ENCODE measurements around the gene SRPX2. TPM values are rescaled to one million over a fixed set of nuclear protein-coding genes. Genes with fewer than 3 reads are reported as not detected.

The SRPX2 gene, protein sequence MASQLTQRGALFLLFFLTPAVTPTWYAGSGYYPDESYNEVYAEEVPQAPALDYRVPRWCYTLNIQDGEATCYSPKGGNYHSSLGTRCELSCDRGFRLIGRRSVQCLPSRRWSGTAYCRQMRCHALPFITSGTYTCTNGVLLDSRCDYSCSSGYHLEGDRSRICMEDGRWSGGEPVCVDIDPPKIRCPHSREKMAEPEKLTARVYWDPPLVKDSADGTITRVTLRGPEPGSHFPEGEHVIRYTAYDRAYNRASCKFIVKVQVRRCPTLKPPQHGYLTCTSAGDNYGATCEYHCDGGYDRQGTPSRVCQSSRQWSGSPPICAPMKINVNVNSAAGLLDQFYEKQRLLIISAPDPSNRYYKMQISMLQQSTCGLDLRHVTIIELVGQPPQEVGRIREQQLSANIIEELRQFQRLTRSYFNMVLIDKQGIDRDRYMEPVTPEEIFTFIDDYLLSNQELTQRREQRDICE
- 1.4 and 4.0 TPM in 2 replicates for total RNA-seq

DNA sequence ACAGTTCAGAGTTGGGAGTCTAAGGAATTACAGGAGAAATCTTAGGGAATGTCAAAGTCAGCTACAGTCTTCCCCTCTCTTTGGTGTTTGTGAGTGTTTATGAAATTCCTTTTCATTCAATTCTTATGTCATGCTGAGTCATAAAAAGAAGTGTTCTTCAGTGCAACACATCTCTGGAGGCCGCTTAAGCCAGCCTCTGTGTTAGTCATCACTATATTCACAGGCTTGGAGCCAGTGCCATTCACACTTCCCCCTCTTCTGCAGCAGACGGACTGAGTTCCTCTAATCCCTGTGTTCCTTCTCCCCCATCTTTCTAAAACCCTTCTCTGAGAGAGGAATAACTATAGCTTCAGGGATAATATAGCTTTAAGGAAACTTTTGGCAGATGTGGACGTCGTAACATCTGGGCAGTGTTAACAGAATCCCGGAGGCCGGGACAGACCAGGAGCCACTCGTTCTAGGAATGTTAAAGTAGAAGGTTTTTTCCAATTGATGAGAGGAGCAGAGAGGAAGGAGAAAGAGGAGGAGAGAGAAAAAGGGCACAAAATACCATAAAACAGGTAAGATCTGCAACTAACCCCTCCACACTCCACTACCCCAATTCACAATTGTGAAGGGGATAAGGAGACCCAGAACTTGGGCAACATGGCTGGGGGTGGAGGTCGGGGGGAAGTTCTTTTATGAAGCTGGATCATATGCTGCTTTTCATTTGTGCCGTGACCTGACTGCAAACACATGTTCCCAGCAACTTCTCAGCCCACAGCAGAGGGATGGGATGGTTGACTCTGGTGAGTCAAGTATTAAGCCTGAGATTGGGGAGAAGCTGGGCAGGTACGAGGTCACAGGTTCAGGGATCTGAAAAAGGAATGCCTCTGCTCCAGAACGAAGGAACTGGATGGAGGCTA lies at the start of gene SRPX2:
TSS of gene SRPX2 (plus strand) at position 244 of the 905 bp plus-strand sequence. CDS start 2,124 bp downstream, outside the sequence.

GRCh38 chrX:100636321-100636991 lies 7.5 kb upstream of the SRPX2 start, which contains the start of gene TSPAN6:
TSS of gene TSPAN6 (minus strand) at chrX:100636806. CDS start at chrX:100636694, 112 bp downstream.

Other genes starting within 250 kb of the SRPX2 start
- under 0.01 and 0.17 TPM in 2 replicates for gene PCDH19, start 233.9 kb upstream of the SRPX2 start, total RNA-seq
- not detected in 2 replicates for gene TNMD, start 59.3 kb upstream of the SRPX2 start, total RNA-seq
- gene TSPAN6, start 7.4 kb upstream of the SRPX2 start, total RNA-seq: 56.8 and 127 TPM in 2 replicates
- 23.9 and 26.8 TPM in 2 replicates for gene SYTL4, start 87.9 kb downstream of the SRPX2 start, total RNA-seq
- gene CSTF2, start 176.2 kb downstream of the SRPX2 start, total RNA-seq: 8.3 and 13.1 TPM in 2 replicates
- gene NOX1, start 230.2 kb downstream of the SRPX2 start, total RNA-seq: not detected in 2 replicates